Thyroid gland (tissue), 4 donors: ENCODE measurements around the gene PRRG3. TPM values are rescaled to one million over a fixed set of nuclear protein-coding genes. Genes with fewer than 3 reads are reported as not detected.
A peak's percentile ranks its signal among the peaks of the same experiment; 100 is the strongest.

ENCODE experiments used
- DNase-seq, 2 donors: peaks; one replicate each; pipeline ENCODE4 v3.0.0-alpha.2; 2019
- H3K27ac ChIP-seq, 3 donors: fragments of 200-600 bp; sonication (generic); 1 replicate in 2 of 3; 2 replicates in 1 of 3; pipeline ENCODE4 v1.5.1; 2016 to 2019; ENCODE audit warnings: mild to moderate bottlenecking in 1 of 3, moderate library complexity in 1 of 3
- H3K27me3 ChIP-seq: fragments of 200-600 bp; sonication (generic); one replicate; pipeline ENCODE4 v1.5.1; 2019
- H3K36me3 ChIP-seq, 2 donors: fragments of 200-600 bp; sonication (generic); one replicate each; pipeline ENCODE4 v1.5.1; 2016 to 2019
- H3K4me1 ChIP-seq, 2 donors: fragments of 200-600 bp; sonication (generic); one replicate each; pipeline ENCODE4 v1.5.1; 2017 to 2019
- H3K4me3 ChIP-seq, 3 donors: fragments of 200-600 bp; sonication (generic); replicated peaks in 1 of 3; 1 replicate in 2 of 3; 2 replicates in 1 of 3; pipeline ENCODE4 v1.5.1; 2016; ENCODE audit warnings: mild to moderate bottlenecking in 1 of 3
- H3K9me3 ChIP-seq: fragments of 200-600 bp; sonication (generic); one replicate; pipeline ENCODE4 v1.5.1; 2017
- CTCF ChIP-seq, 6 experiments: fragments of 200-600 bp in 3 of 6; fragments of 450-650 bp in 3 of 6; sonication (generic) in 3 of 6; IDR thresholded peaks; one replicate each; pipeline ENCODE4 v1.5.1; 2016 to 2019; ENCODE audit warnings: antibody characterized with exemption in 6 of 6, mild to moderate bottlenecking in 2 of 6, inconsistent platforms in 1 of 6, moderate library complexity in 1 of 6
- POLR2A ChIP-seq, 2 donors: fragments of 450-650 bp; IDR thresholded peaks; one replicate each; pipeline ENCODE4 v1.6.1; 2017; ENCODE audit warnings: antibody characterized with exemption in 2 of 2, mild to moderate bottlenecking in 2 of 2, moderate library complexity in 1 of 2
- WGBS, 2 donors: methylation state at CpG; one replicate each; pipeline ENCODE4 v1.1.5; 2017; 5-methylcytosine and 5-hydroxymethylcytosine counted together
- intact Hi-C: fragments of 100-400 bp; cut with DNase I; formaldehyde crosslinking; loops from one replicate; pipeline ENCODE4 v1.15.1; 2023
- total RNA-seq, 4 donors: library from RNA; depleted of rRNA; stranded (reverse); fragments of >200 nt; gene quantifications; one replicate each; pipeline ENCODE4 v1.2.3, GENCODE V29; 2016

The PRRG3 gene
- total RNA-seq, 4 donors from 2014 or later, result under 0.01 to 3.9 (median 2.1) TPM; not detected in 1

GRCh38 chrX:151715752-151716151, 20.5 kb downstream of the PRRG3 start, which contains the start of gene FATE1:
Gene FATE1 (plus strand): TSS chrX:151716035. CDS start chrX:151716120, 85 bp downstream.
- no peak for TF ChIP-seq CTCF (IDR thresholded peaks at IDR 0.05)
- TF ChIP-seq POLR2A (IDR thresholded peaks at IDR 0.05), result no peak
- intact Hi-C loops, result no loop called here
- Histone ChIP-seq H3K4me3 (no peak within 1 kb of the TSS), H3K36me3 (no peaks in the 10 kb centered on the region), H3K27me3 (no peaks in the 10 kb centered on the region), H3K27ac (no peak within 1 kb of the TSS), H3K4me1 (no peaks in the 10 kb centered on the region), H3K9me3 (no peaks in the 10 kb centered on the region)
- WGBS, 2 donors, result 72 to 88% methylated on average over 2 to 3 of the region's 3 CpGs
- no peak for DNase-seq

- intact Hi-C loops, result no loop called here
- H3K27me3 ChIP-seq, result no peaks in the 10 kb centered on the region
- no peak overlapping the region for H3K4me3 ChIP-seq
- TF ChIP-seq POLR2A (IDR thresholded peaks at IDR 0.05), result no peak
- TF ChIP-seq CTCF (IDR thresholded peaks at IDR 0.05), result peak in 3 of 6 experiments; percentile 4 to 41 (median 27)
- H3K9me3 ChIP-seq, result no peaks in the 10 kb centered on the region
- no peak overlapping the region for H3K27ac ChIP-seq
- H3K36me3 ChIP-seq, result no peaks in the 10 kb centered on the region
- 63 to 70% methylated on average over 8 to 14 of the region's 24 CpGs for WGBS, 2 donors
- peak; percentile 26 to 43 for DNase-seq
- no peaks in the 10 kb centered on the region for H3K4me1 ChIP-seq
Measured at GRCh38 chrX:151722241-151722846, 27.1 kb downstream of the PRRG3 start.

- no peaks in the 10 kb centered on the region for H3K36me3 ChIP-seq
- H3K27ac ChIP-seq, result no peak overlapping the region
- no peaks in the 10 kb centered on the region for H3K9me3 ChIP-seq
- no peak overlapping the region for H3K4me3 ChIP-seq
- H3K4me1 ChIP-seq, result no peaks in the 10 kb centered on the region
- intact Hi-C loops, result no loop called here
- WGBS, 2 donors, result 60% methylated on average over 1 of the region's 7 CpGs; no CpG with 5 or more reads in 1 of the 2 donors
- TF ChIP-seq CTCF (IDR thresholded peaks at IDR 0.05) (no peak), POLR2A (IDR thresholded peaks at IDR 0.05) (no peak)
- no peaks in the 10 kb centered on the region for H3K27me3 ChIP-seq
- no peak for DNase-seq
Measured at GRCh38 chrX:151723156-151723760, 28.0 kb downstream of the PRRG3 start.

- TF ChIP-seq POLR2A (IDR thresholded peaks at IDR 0.05), result no peak
- TF ChIP-seq CTCF (IDR thresholded peaks at IDR 0.05), result no peak
- DNase-seq, result peak in 1 of 2 donors; percentile 33
- Histone ChIP-seq H3K4me1 (no peaks in the 10 kb centered on the region), H3K27me3 (no peaks in the 10 kb centered on the region), H3K27ac (no peak overlapping the region), H3K9me3 (no peaks in the 10 kb centered on the region), H3K4me3 (no peak overlapping the region), H3K36me3 (no peaks in the 10 kb centered on the region)
- 0% methylated on average over 1 of the region's 7 CpGs; no CpG with 5 or more reads in 1 of the 2 donors for WGBS, 2 donors
- intact Hi-C loops, result no loop called here
Measured at GRCh38 chrX:151724563-151725337, 29.5 kb downstream of the PRRG3 start.

GRCh38 chrX:151725338-151725614, 30.0 kb downstream of the PRRG3 start:
- Histone ChIP-seq H3K27ac (no peak overlapping the region), H3K4me1 (no peaks in the 10 kb centered on the region), H3K4me3 (no peak overlapping the region), H3K9me3 (no peaks in the 10 kb centered on the region), H3K27me3 (no peaks in the 10 kb centered on the region), H3K36me3 (no peaks in the 10 kb centered on the region)
- no CpG with 5 or more reads among the region's 1 CpG for WGBS, 2 donors
- intact Hi-C loops, result no loop called here
- DNase-seq, result no peak
- no peak for TF ChIP-seq CTCF (IDR thresholded peaks at IDR 0.05)
- TF ChIP-seq POLR2A (IDR thresholded peaks at IDR 0.05), result no peak
